Right lobe of liver (tissue), 4 donors: Measurements from ENCODE around the gene FCGR3B.
"Not testable (repeated sequence)": the region's sequence is repeated elsewhere in the genome, so short reads cannot be mapped to it uniquely, and the experiment has no call there.

Experiments
- CTCF ChIP-seq, 4 donors: fragments of 200-600 bp in 3 of 4; fragments of 450-650 bp in 1 of 4; IDR thresholded peaks; one replicate each; pipeline versions ENCODE4 v1.5.1 to v1.8.0; 2016 to 2022; ENCODE audit warnings: antibody characterized with exemption in 4 of 4, mild to moderate bottlenecking in 2 of 4
- POLR2A ChIP-seq: fragments of 450-650 bp; IDR thresholded peaks from one replicate; pipeline ENCODE4 v1.6.1; 2017; ENCODE audit warnings: antibody characterized with exemption, mild to moderate bottlenecking
- donor health status: DM: no; HTN: no; CAD: no.
- donor health status: DM: no; HTN: no; CAD: no.
- donor health status: DM: no; HTN: yes; CAD: no.

DNA sequence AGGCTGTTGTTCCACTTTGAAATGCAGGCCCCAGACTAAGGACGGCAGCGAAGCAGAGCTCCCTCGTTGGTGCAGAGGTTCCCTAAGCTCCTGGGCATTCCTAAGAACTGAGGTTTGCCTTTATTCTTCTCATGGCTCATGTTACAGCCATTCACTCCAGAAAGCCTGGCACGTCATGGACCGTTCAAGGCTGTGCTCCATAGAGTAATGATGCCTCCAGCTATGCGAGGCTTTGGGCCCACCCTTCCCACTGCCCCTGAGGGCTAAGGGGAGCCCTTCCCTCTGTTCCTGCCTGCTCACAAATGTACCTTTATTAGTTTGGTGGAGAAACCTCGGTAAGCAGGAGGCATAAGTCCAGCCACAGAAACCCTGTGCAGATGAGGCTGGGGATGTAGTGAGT is 42.5 kb upstream of the FCGR3B start:
- TF ChIP-seq CTCF (IDR thresholded peaks at IDR 0.05); POLR2A: not testable (repeated sequence)
